ENCODE results near the gene ABCA1.
"Not testable (repeated sequence)": the region's sequence is repeated elsewhere in the genome, so short reads cannot be mapped to it uniquely, and the experiment has no call there.

Gene ABCA1

GRCh38 chr9:104960662-104961061 lies 32.7 kb upstream of the ABCA1 start:
- no peak for TF ChIP-seq CTCF (conservative IDR thresholded peaks at IDR 0.05; ENCODE audit: low read length)
- DNase-seq (ENCODE audit: low read depth), result no peak
- H3K4me3 ChIP-seq (ENCODE audit: low read length), result no peak overlapping the region

- no peak overlapping the region for H3K4me3 ChIP-seq (ENCODE audit: low read length)
- TF ChIP-seq CTCF (conservative IDR thresholded peaks at IDR 0.05; ENCODE audit: low read length), result no peak
Observed at GRCh38 chr9:104958751-104959150, 30.8 kb upstream of the ABCA1 start.

GRCh38 chr9:104958006-104958405 lies 30.1 kb upstream of the ABCA1 start:
- not testable (repeated sequence) for H3K4me3 ChIP-seq (ENCODE audit: low read length)

More at GRCh38 chr9:104958751-104959150, 30.8 kb upstream of the ABCA1 start:
- DNase-seq (ENCODE audit: low read depth), result no peak

GRCh38 chr9:104951487-104951886 lies 23.5 kb upstream of the ABCA1 start:
- no peak for DNase-seq (ENCODE audit: low read depth)
- TF ChIP-seq CTCF (conservative IDR thresholded peaks at IDR 0.05; ENCODE audit: low read length), result no peak
- H3K4me3 ChIP-seq (ENCODE audit: low read length), result no peak overlapping the region

More at GRCh38 chr9:104958006-104958405, 30.1 kb upstream of the ABCA1 start:
- not testable (repeated sequence) for DNase-seq (ENCODE audit: low read depth)

- no peak for DNase-seq (ENCODE audit: low read depth)
- no peak for TF ChIP-seq CTCF (conservative IDR thresholded peaks at IDR 0.05; ENCODE audit: low read length)
- H3K4me3 ChIP-seq (ENCODE audit: low read length), result no peak overlapping the region
Observed at GRCh38 chr9:104950838-104951237, 22.9 kb upstream of the ABCA1 start.

GRCh38 chr9:104948277-104948676 lies 20.3 kb upstream of the ABCA1 start:
- TF ChIP-seq CTCF (conservative IDR thresholded peaks at IDR 0.05; ENCODE audit: low read length), result no peak
- no peak overlapping the region for H3K4me3 ChIP-seq (ENCODE audit: low read length)
- no peak for DNase-seq (ENCODE audit: low read depth)

- no peak overlapping the region for H3K4me3 ChIP-seq (ENCODE audit: low read length)
- no peak for TF ChIP-seq CTCF (conservative IDR thresholded peaks at IDR 0.05; ENCODE audit: low read length)
- DNase-seq (ENCODE audit: low read depth), result peak; percentile 45
Observed at GRCh38 chr9:104944871-104945270, 16.9 kb upstream of the ABCA1 start.

GRCh38 chr9:104944356-104944755 lies 16.4 kb upstream of the ABCA1 start:
- no peak for TF ChIP-seq CTCF (conservative IDR thresholded peaks at IDR 0.05; ENCODE audit: low read length)
- H3K4me3 ChIP-seq (ENCODE audit: low read length), result no peak overlapping the region
- DNase-seq (ENCODE audit: low read depth), result no peak

Data from AG10803 (cell line).